Motor neuron (in vitro differentiated cells): ENCODE results near the gene DDX47. TPM values are rescaled to one million over a fixed set of nuclear protein-coding genes. Genes with fewer than 3 reads are reported as not detected.
"Not testable (repeated sequence)": the region's sequence is repeated elsewhere in the genome, so short reads cannot be mapped to it uniquely, and the experiment has no call there.

Source experiments
- ATAC-seq, 8 experiments: fragments of 200-7000 bp; cut with Tn5 transposase; replicated peaks in 6 of 8; 2 replicates each; pipeline ENCODE4 v1.8.0; 2021; ENCODE audit warnings: mild to moderate bottlenecking in 8 of 8, moderate library complexity in 8 of 8
- H3K27ac ChIP-seq, 2 donors: fragments of 250-450 bp; sonication (Bioruptor Pico); 2 replicates each; pipeline ENCODE4 v1.9.0; 2021; ENCODE audit warnings: antibody characterized with exemption in 2 of 2, mild to moderate bottlenecking in 2 of 2, moderate library complexity in 1 of 2
- H3K4me1 ChIP-seq, 2 donors: fragments of 250-450 bp; sonication (Bioruptor Pico); replicated peaks in 1 of 2; 2 replicates each; pipeline ENCODE4 v1.6.1; 2021; ENCODE audit warnings: antibody characterized with exemption in 2 of 2, mild to moderate bottlenecking in 2 of 2, moderate library complexity in 1 of 2
- H3K4me3 ChIP-seq, 5 donors: fragments of 250-450 bp; sonication (Bioruptor Pico); 2 replicates each; pipeline ENCODE4 v1.9.0; 2021; ENCODE audit warnings: antibody characterized with exemption in 5 of 5, mild to moderate bottlenecking in 5 of 5, moderate library complexity in 4 of 5
- WGBS, 10 experiments: fragments of 450-650 bp; shearing (Covaris generic); methylation state at CpG; one replicate each; pipeline ENCODE4 v1.0.0; 2022; 5-methylcytosine and 5-hydroxymethylcytosine counted together
- in situ Hi-C, 9 experiments: fragments of 400-800 bp; cut with MboI; loops; one replicate each; pipeline ENCODE4 v1.15.0; 2021; ENCODE audit warnings: low sequenced_read_pairs in 9 of 9, low pct_unique_long_range_greater_than_20kb in 2 of 9; ENCODE audit not compliant: unreplicated experiment in 9 of 9
- total RNA-seq, 8 experiments: library from RNA; unstranded; fragments of 300-600 nt; gene quantifications; 2 replicates each; pipeline versions ENCODE4 v1.2.3 to v1.2.4, GENCODE V29; 2022

DDX47 gene
- total RNA-seq, 8 experiments from 2014 or later, result 47.8 to 77.1 (median 61.5) TPM

DNA sequence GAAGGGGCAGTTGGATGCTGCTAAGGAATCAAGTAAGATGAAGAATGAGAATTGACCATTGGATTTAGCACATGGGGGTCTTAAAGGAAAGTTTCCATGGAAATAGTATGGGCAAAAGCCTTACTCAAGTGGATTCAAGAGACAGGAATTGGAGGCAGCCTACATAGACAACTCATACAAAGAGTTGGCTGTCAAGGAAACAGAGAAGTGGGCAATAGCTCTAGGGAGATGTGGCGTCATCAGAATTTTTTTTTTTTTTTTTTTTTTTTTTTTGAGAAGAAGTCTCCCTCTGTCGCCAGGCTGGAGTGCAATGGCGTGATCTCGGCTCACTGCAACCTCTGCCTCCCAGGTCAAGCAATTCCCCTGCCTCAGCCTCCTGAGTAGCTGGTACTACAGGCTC, 11.5 kb upstream of the DDX47 start:
- H3K4me3 ChIP-seq, H3K27ac ChIP-seq, in situ Hi-C loops, H3K4me1 ChIP-seq: not testable (repeated sequence)
- peak in 1 of 8 experiments; percentile 37 for ATAC-seq
- WGBS, 10 experiments, result 80 to 100% (median 90%) methylated on average over 1 to 3 of the region's 4 CpGs; no CpG with 5 or more reads in 5 of the 10 experiments

DNA sequence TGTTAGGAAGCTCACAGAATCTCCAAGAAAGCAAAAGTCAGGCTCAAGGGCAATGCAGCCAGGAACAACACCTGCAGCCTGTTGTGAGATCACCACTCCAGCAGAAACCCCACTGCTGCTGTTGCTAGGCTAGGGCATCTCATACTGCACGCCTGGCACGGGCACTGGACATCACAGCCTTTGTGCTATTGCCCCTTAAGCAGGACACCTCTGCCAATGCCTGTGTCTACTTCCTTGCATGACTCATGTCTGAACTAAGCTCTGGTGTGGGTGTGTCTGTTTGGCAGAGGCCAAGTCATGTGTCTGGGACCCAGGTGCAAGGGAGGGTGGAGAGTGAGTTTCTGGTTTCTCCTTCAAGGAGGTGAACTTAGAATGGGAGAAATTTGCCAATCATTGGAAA, 10.0 kb upstream of the DDX47 start:
- Histone ChIP-seq H3K4me3 (no peak overlapping the region), H3K4me1 (no peaks in the 10 kb centered on the region), H3K27ac (no peak overlapping the region)
- peak; percentile 73 to 98 (median 93) for ATAC-seq
- in situ Hi-C loops, result no loop called here
- 0 to 100% (median 93%) methylated on average over 2 of the region's 2 CpGs; no CpG with 5 or more reads in 5 of the 10 experiments for WGBS, 10 experiments

DNA sequence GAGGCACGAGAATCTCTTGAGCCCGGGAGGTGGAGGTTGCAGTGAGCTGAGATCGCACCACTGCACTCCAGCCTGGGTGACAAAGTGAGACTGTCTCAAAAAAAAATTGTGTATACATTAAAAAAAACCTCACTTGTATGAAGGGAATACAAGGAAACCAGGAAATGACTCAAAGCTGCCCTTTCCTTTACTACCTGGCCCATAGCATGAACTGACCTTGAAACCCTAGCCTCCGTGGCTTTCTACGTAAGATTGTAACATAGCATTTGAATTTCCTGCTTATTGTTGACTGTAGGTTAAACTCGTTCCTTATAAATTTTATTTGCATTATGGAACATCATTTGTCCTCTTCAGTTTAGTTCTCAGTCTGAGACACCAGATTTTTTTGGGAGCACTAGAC, 9.1 kb upstream of the DDX47 start:
- Histone ChIP-seq H3K27ac (no peak overlapping the region), H3K4me1 (no peaks in the 10 kb centered on the region), H3K4me3 (no peak overlapping the region)
- no peak for ATAC-seq
- WGBS, 10 experiments, result 31 to 93% (median 79%) methylated on average over 1 to 6 of the region's 6 CpGs; no CpG with 5 or more reads in 1 of the 10 experiments
- in situ Hi-C loops, result no loop called here

DNA sequence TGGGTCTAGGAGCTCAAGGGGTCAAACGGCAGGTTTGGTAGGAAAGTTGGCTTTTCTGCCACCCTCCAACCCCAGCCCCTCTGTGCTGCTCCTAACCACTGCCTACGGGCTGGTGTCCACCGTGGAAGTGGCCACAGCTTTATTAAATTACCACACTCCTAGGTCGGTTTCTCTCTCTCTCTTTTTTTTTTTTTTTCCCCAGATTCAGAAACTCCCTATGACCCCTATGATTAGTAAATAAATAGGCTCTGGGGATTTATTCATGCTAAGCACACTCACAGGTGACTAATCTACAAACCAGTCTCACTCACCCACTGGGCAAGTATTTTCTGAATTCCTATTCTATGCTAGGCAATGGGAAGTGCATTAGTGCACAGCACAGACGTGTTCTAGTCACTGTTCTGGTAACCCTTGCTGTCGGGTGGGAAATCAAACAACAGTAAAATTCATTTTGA, 8.7 kb upstream of the DDX47 start:
- peak in 2 of 8 experiments; percentile 41 to 55 for ATAC-seq
- 24 to 100% (median 71%) methylated on average over 1 to 6 of the region's 6 CpGs; no CpG with 5 or more reads in 1 of the 10 experiments for WGBS, 10 experiments
- H3K27ac ChIP-seq, result no peak overlapping the region
- H3K4me1 ChIP-seq, result no peaks in the 10 kb centered on the region
- in situ Hi-C loops, result no loop called here
- no peak overlapping the region for H3K4me3 ChIP-seq

DNA sequence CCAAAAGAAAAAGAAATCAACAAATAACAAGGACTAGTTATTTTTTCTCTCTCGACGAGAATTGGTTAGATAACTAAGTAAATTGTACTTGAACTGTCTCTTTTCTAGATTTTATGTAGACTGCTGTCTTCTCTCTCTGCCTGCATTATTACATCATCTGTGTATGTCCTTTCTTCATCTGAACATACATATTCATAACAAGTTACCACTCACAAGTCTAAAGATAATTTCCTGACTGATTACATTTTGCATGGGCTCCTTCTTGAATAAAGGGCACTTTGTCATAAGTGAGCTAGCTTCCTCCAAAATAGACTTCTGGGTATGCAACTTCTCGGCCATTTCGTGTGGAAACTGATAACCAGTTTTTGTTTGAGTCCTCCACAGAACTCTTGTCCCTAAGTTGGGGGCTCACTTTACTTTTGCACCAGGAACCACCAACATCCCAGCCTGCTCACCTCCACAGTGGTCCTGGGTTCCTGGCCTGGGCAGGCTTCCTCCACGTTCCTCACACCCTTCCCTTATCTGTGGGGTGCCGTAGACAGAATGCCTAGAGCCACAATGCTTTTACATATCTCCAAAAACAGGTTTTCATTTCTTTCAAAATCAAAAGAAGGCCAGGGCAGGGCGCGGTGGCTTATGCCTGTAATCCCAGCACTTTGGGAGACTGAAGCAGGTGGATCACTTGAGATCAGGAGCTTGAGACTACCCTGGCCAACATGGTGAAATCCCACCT, 6.2 kb upstream of the DDX47 start:
- in situ Hi-C loops, result no loop called here
- no peaks in the 10 kb centered on the region for H3K4me1 ChIP-seq
- 30 to 100% (median 75%) methylated on average over 2 to 8 of the region's 8 CpGs; no CpG with 5 or more reads in 1 of the 10 experiments for WGBS, 10 experiments
- no peak overlapping the region for H3K4me3 ChIP-seq
- H3K27ac ChIP-seq, result no peak overlapping the region
- peak in 3 of 8 experiments; percentile 9 to 50 (median 37) for ATAC-seq

DNA sequence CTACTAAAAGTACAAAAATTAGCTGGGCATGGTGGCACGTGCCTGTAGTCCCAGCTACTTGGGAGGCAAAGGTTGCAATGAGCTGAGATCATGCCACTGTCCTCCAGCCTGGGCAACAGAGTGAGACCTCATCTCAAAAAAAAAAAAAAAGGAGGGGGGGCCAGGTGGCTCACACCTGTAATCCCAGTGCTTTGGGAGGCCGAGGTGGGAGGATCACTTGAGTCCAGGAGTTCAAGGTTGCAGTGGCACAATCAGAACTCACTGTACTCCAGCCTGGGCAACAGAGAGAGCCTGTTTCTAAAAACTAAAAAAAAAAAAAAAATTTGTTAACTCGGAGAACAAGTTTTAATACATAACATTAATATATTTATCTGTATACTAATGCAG, 5.6 kb upstream of the DDX47 start:
- 49 to 100% (median 80%) methylated on average over 1 to 3 of the region's 3 CpGs; no CpG with 5 or more reads in 1 of the 10 experiments for WGBS, 10 experiments
- in situ Hi-C loops, H3K27ac ChIP-seq, H3K4me1 ChIP-seq, H3K4me3 ChIP-seq, ATAC-seq: not testable (repeated sequence)

DNA sequence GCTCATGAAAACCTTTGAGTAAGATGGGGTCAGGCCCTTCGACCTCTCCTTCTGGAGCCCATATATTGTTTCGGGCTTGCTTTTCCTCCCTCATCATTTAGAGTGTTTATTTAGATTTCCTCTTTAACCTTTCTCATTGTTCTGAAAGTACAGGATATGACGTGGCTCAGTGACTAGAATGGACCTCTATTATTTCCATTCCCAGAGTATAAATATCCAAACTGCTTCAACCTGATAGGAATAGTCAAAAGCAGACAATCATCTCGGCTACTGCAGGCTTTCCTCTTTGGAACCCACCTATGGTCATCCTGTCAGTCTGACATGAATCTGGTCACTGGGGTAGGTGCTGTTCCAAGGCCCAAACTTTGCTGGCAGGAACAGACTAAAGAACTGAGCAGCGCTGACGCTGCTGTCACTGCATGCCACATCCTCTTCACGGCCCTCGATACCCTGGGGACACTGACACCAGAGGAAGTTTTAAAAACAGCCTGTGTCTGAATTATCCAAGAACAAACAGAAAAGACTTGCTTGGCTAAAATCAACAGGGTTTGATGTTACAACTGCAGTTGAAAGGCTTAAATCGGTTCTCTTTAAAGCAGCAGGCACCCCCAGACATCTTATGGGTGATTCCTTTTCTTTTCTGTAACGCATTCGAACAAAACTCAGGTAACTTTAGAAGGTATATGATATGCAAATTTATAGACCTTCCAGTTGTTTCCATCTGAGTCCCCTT, 5.0 kb upstream of the DDX47 start:
- Histone ChIP-seq H3K4me3 (no peak overlapping the region), H3K27ac (no peak overlapping the region), H3K4me1 (peaks cover 0 to 2% of the 10 kb centered on the region in 2 donors)
- in situ Hi-C loops, result no loop called here
- WGBS, 10 experiments, result 20 to 94% (median 66%) methylated on average over 1 to 11 of the region's 11 CpGs
- no peak for ATAC-seq

DNA sequence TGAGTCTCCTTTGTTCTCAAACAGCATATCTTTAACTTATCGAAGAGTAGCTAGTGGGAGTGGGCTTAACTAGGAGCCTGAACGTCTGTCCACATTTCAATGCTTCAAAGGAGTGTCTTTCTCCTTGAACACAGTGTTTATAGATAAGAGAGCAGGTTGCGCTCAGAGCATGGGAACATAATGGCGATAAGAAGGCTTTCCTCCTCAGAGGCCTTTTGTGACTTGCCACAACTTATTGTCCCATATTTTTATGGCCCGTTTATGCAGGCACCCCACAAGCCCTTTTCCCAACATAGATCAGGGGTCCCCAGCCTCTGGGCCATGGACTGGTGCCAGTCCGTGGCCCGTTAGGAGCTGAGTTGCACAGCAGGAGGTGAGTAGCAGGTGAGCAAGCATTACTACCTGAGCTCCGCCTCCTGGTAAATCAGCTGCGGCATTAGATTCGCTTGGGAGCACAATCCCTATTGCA, 2.6 kb upstream of the DDX47 start:
- Histone ChIP-seq H3K4me1 (peaks cover 8 to 12% of the 10 kb centered on the region in 2 donors), H3K4me3 (no peak overlapping the region), H3K27ac (no peak overlapping the region)
- WGBS, 10 experiments, result 55 to 98% (median 80%) methylated on average over 2 to 9 of the region's 10 CpGs; no CpG with 5 or more reads in 3 of the 10 experiments
- no peak for ATAC-seq
- in situ Hi-C loops, result no loop called here

DNA sequence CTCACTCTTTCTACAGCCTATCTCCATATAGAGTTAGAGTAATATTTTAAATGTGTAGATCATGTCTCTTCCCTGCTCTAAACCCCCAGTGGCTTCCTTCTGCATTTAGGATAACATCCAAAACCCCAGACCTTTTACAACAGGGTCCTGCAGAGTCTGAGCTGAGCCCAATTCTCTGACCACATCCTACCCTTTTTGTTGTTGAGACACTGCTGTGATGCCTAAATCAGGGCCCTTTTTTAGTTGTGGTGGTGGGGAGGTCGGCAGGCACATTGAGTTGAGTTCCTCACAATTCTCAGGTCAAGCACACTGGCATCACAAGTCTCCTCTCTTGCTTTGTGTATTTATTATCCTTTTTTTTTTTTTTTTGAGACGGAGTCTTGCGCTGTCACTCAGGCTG, 1.8 kb upstream of the DDX47 start:
- no peak for ATAC-seq
- WGBS, 10 experiments, result 70 to 100% (median 89%) methylated on average over 1 to 2 of the region's 3 CpGs; no CpG with 5 or more reads in 6 of the 10 experiments
- peaks cover 8 to 12% of the 10 kb centered on the region in 2 donors for H3K4me1 ChIP-seq
- H3K27ac ChIP-seq, result no peak overlapping the region
- H3K4me3 ChIP-seq, result no peak overlapping the region
- in situ Hi-C loops, result no loop called here

DNA sequence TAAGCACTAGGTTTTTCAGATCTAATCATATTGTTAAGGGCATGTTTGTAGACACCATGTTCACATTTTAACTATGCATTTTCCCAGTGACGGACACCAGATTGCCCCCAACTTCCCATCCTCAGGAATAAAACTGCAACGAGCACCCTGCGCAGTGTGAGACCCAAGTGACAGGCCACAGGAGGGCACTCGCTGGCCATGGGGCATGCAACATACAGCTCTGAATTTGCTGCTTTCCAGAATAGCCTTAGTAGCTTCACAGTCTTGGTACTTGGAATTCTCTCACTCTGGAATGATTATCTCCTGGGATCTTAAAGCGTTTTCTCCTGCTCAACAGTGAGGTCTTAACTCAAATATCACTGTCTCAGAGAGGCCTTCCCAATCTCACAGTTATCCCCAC, 972 bp upstream of the DDX47 start:
- in situ Hi-C loops, result no loop called here
- WGBS, 10 experiments, result 96 to 100% (median 100%) methylated on average over 1 to 5 of the region's 5 CpGs; no CpG with 5 or more reads in 2 of the 10 experiments
- H3K4me1 ChIP-seq, result peaks cover 8 to 12% of the 10 kb centered on the region in 2 donors
- H3K4me3 ChIP-seq, result no peak overlapping the region
- H3K27ac ChIP-seq, result no peak overlapping the region
- ATAC-seq, result no peak

DNA sequence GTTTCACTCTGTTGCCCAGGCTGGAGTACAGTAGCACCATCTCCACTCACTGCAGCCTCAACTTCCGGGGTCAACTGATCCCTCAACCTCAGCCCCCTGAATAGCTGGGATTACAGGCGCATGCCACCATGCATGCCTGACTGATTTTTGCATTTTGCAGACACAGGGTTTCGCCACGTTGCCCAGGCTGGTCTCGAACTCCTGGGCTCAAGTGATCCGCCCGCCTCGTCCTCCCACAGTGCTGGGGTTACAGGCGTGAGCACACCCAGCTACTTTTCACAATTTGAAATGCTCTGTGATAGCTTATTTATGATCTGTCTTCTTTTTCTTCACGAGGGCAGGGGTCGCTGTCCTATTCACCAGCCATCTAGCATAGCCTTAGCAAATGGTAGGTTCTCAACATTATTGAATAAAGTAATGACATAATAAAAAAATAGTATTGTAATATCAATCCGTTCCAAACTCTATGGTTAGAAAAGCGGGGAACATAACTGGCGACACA, 477 bp upstream of the DDX47 start:
- no peak overlapping the region for H3K27ac ChIP-seq
- peaks cover 8 to 12% of the 10 kb centered on the region in 2 donors for H3K4me1 ChIP-seq
- 20 to 80% (median 68%) methylated on average over 1 to 14 of the region's 14 CpGs; no CpG with 5 or more reads in 4 of the 10 experiments for WGBS, 10 experiments
- peak in 6 of 8 experiments; percentile 2 to 30 (median 16) for ATAC-seq
- peak overlapping the region in 1 of 5 donors; percentile 84 for H3K4me3 ChIP-seq
- in situ Hi-C loops, result no loop called here

DNA sequence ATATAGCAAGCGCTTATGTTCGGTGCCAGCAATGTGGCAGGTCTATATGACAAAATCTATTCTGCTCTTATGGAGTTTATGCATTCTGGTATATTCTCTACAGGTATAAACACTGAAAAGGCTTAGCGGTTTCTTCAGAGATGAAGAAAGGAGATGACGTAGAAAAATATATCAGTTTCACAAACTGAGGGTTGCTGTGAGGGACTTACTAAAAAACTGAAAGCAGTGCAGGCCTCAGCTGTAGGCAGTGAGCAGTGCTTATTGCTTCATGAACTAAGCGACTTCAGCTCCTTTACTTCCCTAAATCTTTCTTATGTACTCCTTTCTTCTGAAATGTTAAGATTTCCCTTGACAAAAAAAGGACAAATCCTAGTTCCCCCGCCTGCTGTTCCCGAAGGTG, 4.5 kb downstream of the DDX47 start:
- Histone ChIP-seq H3K4me3 (no peak overlapping the region), H3K4me1 (peaks cover 8 to 12% of the 10 kb centered on the region in 2 donors), H3K27ac (no peak overlapping the region)
- 93 to 100% (median 97%) methylated on average over 3 to 7 of the region's 7 CpGs; no CpG with 5 or more reads in 1 of the 10 experiments for WGBS, 10 experiments
- in situ Hi-C loops, result no loop called here
- no peak for ATAC-seq

DNA sequence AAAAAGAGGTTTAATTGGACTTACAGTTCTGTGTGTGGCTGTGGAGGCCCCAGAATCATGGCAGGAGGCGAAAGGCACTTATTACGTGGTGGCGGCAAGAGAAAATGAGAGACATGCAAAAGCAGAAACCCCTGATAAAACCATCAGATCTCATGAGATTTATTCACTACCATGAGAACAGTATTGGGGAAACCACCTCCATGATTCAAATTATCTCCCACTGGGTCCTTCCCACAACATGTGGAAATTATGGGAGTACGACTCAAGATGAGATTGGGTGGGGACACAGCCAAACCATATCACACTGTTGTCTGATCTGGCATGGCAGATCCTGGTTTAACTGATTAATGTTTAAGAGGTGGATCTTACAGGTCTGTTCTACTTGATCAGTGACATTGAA, 5.6 kb downstream of the DDX47 start:
- no peak overlapping the region for H3K27ac ChIP-seq
- no peak overlapping the region for H3K4me3 ChIP-seq
- ATAC-seq, result peak in 1 of 8 experiments; percentile 21
- WGBS, 10 experiments, result 67 to 100% (median 94%) methylated on average over 1 to 4 of the region's 4 CpGs; no CpG with 5 or more reads in 1 of the 10 experiments
- H3K4me1 ChIP-seq, result peaks cover 6 to 12% of the 10 kb centered on the region in 2 donors
- in situ Hi-C loops, result no loop called here
